Adrenal gland (tissue), 5 donors: ENCODE results near the gene PLSCR1.

Experiments
- CTCF ChIP-seq, 6 experiments: fragments of 450-650 bp in 4 of 6; fragments of 200-600 bp in 2 of 6; sonication (generic) in 1 of 6; IDR thresholded peaks; 1 replicate in 5 of 6; 2 replicates in 1 of 6; pipeline versions ENCODE4 v1.5.1 to v1.8.0; 2016 to 2021; ENCODE audit warnings: antibody characterized with exemption in 6 of 6, mild to moderate bottlenecking in 2 of 6, moderate library complexity in 1 of 6
- POLR2A ChIP-seq, 2 donors: fragments of 450-650 bp; IDR thresholded peaks; one replicate each; pipeline ENCODE4 v1.6.1; 2017; ENCODE audit warnings: antibody characterized with exemption in 2 of 2, mild to moderate bottlenecking in 2 of 2, moderate library complexity in 1 of 2
- donor health status: DM: no; HTN: no; CAD: no.

- TF ChIP-seq CTCF (IDR thresholded peaks at IDR 0.05), result no peak
- TF ChIP-seq POLR2A (IDR thresholded peaks at IDR 0.05), result no peak
Measured at GRCh38 chr3:146513386-146514051, 30.9 kb downstream of the PLSCR1 start.
